ENCODE results near the gene RNLS.
"Not testable (repeated sequence)": the region's sequence is repeated elsewhere in the genome, so short reads cannot be mapped to it uniquely, and the experiment has no call there.

RNLS gene

DNA sequence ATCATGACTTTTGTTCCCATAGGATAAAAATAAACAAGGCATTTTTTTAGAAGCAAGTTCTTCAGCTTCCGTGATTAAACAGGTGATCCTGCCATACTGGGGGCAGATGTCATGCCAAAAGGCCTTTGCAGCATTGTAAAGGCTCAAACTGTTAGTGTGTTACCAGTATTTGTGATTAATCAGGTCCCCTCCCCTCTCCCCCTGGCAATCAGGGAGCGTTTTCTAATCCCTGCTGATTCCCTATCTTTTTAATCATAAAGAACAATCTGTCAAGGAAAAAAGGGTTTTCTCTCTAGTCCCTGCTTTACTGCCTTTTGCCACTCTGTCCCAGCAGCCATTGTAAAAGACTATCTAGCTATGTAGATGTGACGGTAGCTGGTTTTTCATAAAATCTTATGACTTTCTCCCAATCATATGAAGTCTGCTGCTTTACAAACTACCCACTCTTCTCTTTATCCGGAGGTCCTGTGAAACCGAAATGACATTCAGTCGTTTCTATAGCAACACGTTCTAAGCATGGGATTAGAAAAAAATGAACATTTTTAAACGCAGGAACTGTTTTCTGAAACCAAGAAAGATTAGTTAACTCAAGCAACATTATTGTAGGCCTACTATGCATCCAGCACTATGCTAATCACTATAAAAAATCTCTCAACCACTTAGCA is 210.9 kb downstream of the RNLS start:
- TF ChIP-seq, protein P1, sequence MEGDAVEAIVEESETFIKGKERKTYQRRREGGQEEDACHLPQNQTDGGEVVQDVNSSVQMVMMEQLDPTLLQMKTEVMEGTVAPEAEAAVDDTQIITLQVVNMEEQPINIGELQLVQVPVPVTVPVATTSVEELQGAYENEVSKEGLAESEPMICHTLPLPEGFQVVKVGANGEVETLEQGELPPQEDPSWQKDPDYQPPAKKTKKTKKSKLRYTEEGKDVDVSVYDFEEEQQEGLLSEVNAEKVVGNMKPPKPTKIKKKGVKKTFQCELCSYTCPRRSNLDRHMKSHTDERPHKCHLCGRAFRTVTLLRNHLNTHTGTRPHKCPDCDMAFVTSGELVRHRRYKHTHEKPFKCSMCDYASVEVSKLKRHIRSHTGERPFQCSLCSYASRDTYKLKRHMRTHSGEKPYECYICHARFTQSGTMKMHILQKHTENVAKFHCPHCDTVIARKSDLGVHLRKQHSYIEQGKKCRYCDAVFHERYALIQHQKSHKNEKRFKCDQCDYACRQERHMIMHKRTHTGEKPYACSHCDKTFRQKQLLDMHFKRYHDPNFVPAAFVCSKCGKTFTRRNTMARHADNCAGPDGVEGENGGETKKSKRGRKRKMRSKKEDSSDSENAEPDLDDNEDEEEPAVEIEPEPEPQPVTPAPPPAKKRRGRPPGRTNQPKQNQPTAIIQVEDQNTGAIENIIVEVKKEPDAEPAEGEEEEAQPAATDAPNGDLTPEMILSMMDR (IDR thresholded peaks at IDR 0.05; ENCODE audit: control insufficient read depth, extremely low read depth, insufficient read depth), result no peak
- no peak overlapping the region for H3K4me3 ChIP-seq (ENCODE audit: low read depth, low read length)
- no peak for DNase-seq (ENCODE audit: low read depth)

DNA sequence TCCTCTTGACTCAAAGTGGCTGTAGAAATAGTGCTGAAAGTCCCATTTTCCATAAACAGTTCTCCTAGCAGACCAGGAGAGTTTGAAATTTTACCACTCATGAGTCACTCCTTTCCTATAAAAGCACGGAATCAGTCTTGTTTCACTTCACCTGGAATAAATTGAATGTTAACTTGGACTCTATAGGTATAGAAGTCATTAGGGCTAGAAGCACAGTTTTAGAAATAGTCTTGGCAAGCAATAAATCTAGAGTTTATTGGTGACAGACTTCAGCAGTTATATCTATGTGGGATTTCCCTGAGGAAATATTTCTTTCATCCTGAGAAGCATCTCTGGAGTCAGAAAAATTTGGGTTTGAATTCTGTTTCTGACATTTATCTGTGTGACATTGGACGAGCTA is 212.4 kb downstream of the RNLS start:
- TF ChIP-seq, protein P1 (IDR thresholded peaks at IDR 0.05; ENCODE audit: control insufficient read depth, extremely low read depth, insufficient read depth), result no peak
- DNase-seq (ENCODE audit: low read depth), result no peak
- H3K4me3 ChIP-seq (ENCODE audit: low read depth, low read length), result no peak overlapping the region

DNA sequence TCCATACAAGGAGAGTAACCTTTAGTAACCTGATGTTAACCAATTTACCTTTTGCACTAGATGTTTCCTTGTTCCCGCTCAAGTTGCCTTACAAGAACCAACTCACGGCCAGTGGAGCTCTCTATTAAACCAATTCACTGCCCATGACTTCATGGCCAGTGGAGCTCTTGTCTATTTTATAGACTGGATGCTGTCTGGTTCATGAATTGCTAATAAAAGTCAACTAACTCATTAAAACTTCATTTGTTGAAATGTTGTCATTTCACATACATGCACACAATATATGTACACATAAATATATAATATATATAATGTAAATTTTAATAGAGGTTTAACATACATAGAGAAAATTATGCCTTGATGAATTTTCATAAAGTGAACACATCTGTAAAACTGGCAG is 216.3 kb downstream of the RNLS start:
- no peak overlapping the region for H3K4me3 ChIP-seq (ENCODE audit: low read depth, low read length)
- TF ChIP-seq, protein P1 (IDR thresholded peaks at IDR 0.05; ENCODE audit: control insufficient read depth, extremely low read depth, insufficient read depth), result no peak

DNA sequence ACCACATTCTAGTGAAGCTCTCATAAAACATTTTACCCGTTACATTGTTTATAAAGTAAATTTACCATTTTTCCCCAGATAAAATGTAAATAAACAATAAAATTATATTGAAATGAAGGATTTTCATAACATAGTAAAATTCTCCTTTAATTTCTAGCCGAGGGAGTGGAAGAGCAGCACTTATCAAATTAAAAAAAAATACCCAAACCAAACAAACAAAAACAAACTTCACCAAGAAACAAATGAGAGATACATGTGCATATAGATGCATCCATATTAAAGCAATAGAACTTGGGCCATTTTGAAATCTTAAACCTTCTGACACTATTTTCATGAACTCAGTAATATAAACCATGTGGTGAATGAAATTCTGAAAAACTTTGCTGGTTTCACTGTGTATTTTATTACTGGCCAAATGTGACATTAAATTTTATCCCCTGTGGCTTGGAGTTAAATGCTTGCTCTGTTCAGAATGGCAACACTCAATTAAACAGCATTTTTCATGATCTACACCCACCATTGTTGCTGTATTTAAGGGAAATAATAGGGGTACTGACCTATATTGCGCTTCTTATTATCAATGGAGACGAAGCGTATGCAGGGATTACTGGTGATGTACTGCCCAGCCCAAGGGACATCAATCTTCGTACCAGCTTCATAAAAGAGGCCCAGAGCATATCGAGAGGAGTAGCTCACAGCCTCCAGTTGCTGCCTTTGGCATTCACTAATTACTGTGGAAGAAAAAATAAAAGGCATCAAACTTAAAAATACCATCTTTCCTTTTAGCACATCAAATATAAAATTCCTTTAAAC is 220.9 kb downstream of the RNLS start:
- no peak overlapping the region for H3K4me3 ChIP-seq (ENCODE audit: low read depth, low read length)
- TF ChIP-seq, protein P1 (IDR thresholded peaks at IDR 0.05; ENCODE audit: control insufficient read depth, extremely low read depth, insufficient read depth), result no peak
- no peak for DNase-seq (ENCODE audit: low read depth)

More for the DNA sequence above, 216.3 kb downstream of the RNLS start:
- no peak for DNase-seq (ENCODE audit: low read depth)

DNA sequence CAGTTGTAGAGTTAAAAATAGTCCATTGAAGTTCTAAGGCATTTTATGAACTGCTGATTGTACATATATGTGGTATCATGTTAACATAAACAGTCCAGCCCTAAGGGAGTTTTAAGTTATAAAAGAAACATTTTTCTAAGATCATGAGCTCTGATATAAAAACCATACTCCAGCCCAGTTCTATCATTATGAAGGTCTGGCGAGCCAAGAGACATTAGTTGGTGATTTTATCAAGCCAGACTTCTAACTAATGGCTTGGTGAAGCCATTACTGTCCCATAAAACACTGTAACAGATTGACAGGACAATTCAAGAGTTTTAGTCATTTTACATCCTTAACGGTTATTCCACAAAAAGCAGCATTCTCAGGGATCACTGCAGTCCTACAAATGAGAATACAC is 221.6 kb downstream of the RNLS start:
- no peak for DNase-seq (ENCODE audit: low read depth)
- H3K4me3 ChIP-seq (ENCODE audit: low read depth, low read length), result no peak overlapping the region
- TF ChIP-seq, protein P1 (IDR thresholded peaks at IDR 0.05; ENCODE audit: control insufficient read depth, extremely low read depth, insufficient read depth), result no peak

DNA sequence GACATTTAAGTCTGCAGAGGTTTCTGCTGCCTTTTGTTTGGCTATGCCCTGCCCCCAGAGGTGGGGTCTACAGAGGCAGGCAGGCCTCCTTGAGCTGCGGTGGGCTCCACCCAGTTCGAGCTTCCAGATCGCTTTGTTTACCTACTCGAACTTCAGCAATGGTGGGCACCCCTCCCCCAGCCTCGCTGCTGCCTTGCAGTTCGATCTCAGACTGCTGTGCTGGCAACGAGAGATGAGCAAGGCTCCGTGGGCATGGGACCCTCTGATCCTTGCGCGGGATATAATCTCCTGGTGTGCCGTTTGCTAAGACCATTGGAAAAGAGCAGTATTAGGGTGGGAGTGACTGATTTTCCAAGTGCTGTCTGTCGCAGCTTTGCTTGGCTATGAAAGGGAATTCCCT is 227.4 kb downstream of the RNLS start:
- H3K4me3 ChIP-seq (ENCODE audit: low read depth, low read length); DNase-seq (ENCODE audit: low read depth): not testable (repeated sequence)

DNA sequence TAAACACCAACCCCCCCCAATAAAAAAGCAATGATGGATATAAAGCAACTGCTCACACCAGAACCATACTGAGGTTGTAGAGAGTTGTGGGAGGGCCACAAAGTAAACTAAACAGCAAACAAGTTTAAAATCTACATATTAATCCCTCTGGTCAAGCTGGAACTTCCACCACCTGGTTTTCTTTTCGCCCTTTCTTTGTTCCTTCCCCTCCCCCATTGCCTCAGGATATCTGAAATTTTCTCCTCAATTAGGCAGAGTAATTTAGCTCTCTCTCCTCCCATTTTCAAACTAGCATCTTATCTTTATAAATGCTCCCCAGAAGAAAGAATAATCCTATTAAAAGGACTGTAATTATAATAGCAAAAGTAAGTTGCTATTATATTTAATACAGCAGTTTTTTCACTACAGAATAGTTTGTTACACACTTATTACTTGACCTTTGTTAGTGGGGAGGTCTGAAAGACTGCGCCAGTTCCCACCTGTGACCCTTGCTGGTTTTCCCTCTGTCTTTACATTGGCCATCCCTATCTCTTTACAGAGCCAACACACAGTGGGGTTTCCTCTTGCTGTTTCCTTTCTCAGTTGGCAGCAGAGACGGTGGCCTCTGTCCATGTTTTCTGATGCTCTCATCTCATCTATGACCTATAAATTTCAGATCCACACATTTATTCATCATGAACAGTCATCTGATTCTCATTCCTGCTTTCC is 235.4 kb downstream of the RNLS start:
- no peak overlapping the region for H3K4me3 ChIP-seq (ENCODE audit: low read depth, low read length)
- TF ChIP-seq, protein P1 (IDR thresholded peaks at IDR 0.05; ENCODE audit: control insufficient read depth, extremely low read depth, insufficient read depth), result no peak
- no peak for DNase-seq (ENCODE audit: low read depth)
